SK-N-SH (cell line): Measurements from ENCODE around the gene CDH18. TPM values are rescaled to one million over a fixed set of nuclear protein-coding genes. Genes with fewer than 3 reads are reported as not detected.

Experiments used
- CTCF ChIA-PET: fragments of 300-600, 350-600 bp; formaldehyde crosslinking; extraction: SDS; loops from one replicate; lab custom pipeline; 2021; lab: Yijun Ruan, JAX
- POLR2A ChIA-PET: fragments of 350-600 bp; sonication (Branson Sonifier 250); formaldehyde crosslinking; extraction: SDS; loops from one replicate; lab custom pipeline; 2020; ENCODE audit warnings: antibody characterized with exemption, inconsistent platforms; lab: Yijun Ruan, JAX
- DNase-seq: peaks from one replicate; pipeline ENCODE4 v3.0.0; 2012
- H2AFZ ChIP-seq: fragments of 200-600 bp; sonication (generic); 2 replicates; pipeline ENCODE4 v1.8.1; 2016; ENCODE audit warnings: antibody characterized with exemption, mild to moderate bottlenecking, low read depth
- H3F3A ChIP-seq: fragments of 200-600 bp; sonication (generic); replicated peaks from 2 replicates; pipeline ENCODE3; 2016; ENCODE audit warnings: antibody characterized with exemption, mild to moderate bottlenecking; ENCODE audit not compliant: insufficient read depth
- H3K27ac ChIP-seq, 2 experiments: fragments of 200-500 bp in 1 of 2; fragments of 200-600 bp in 1 of 2; sonication (Bioruptor generic) in 1 of 2; sonication (generic), shearing (Covaris generic) in 1 of 2; 2 replicates each; pipeline versions ENCODE4 v1.5.1 to v1.6.1; 2014 to 2016; ENCODE audit warnings: low read depth in 2 of 2, inconsistent platforms in 1 of 2, low read length in 1 of 2, mild to moderate bottlenecking in 1 of 2, mixed read lengths in 1 of 2
- H3K27me3 ChIP-seq: fragments of 200-600 bp; sonication (generic), shearing (Covaris generic); 2 replicates; pipeline ENCODE4 v1.6.1; 2016; ENCODE audit warnings: mixed run types; ENCODE audit not compliant: insufficient read depth
- H3K36me3 ChIP-seq, 2 experiments: fragments of 200-500 bp in 1 of 2; fragments of 200-600 bp in 1 of 2; sonication (Bioruptor generic) in 1 of 2; sonication (generic) in 1 of 2; replicated peaks in 1 of 2; 2 replicates each; pipeline versions ENCODE3 to v1.5.1; 2014 to 2016; ENCODE audit warnings: low read length in 1 of 2, mild to moderate bottlenecking in 1 of 2; ENCODE audit not compliant: insufficient read depth in 2 of 2, control insufficient read depth in 1 of 2
- H3K4me1 ChIP-seq, 2 experiments: fragments of 200-500 bp in 1 of 2; fragments of 200-600 bp in 1 of 2; sonication (Bioruptor generic) in 1 of 2; sonication (generic), shearing (Covaris generic) in 1 of 2; 2 replicates each; pipeline versions ENCODE4 v1.5.1 to v1.6.1; 2014 to 2016; ENCODE audit warnings: low read depth in 1 of 2, low read length in 1 of 2, mixed run types in 1 of 2; ENCODE audit not compliant: insufficient read depth in 2 of 2, control insufficient read depth in 1 of 2
- H3K4me2 ChIP-seq: fragments of 200-600 bp; sonication (generic), shearing (Covaris generic); 2 replicates; pipeline ENCODE4 v1.6.1; 2017; ENCODE audit warnings: mixed run types
- H3K4me3 ChIP-seq, 2 experiments: fragments of 200-500 bp in 1 of 2; fragments of 200-600 bp in 1 of 2; sonication (Bioruptor generic) in 1 of 2; sonication (generic), shearing (Covaris generic) in 1 of 2; 2 replicates each; pipeline versions ENCODE4 v1.5.1 to v1.8.1; 2014 to 2016; ENCODE audit warnings: low read depth in 2 of 2, inconsistent platforms in 1 of 2, low read length in 1 of 2, mild to moderate bottlenecking in 1 of 2, mixed read lengths in 1 of 2, moderate library complexity in 1 of 2
- H3K79me2 ChIP-seq: fragments of 200-600 bp; sonication (generic); 2 replicates; pipeline ENCODE4 v1.8.1; 2017; ENCODE audit warnings: mild to moderate bottlenecking; ENCODE audit not compliant: insufficient read depth
- H3K9ac ChIP-seq: fragments of 200-600 bp; sonication (generic); 2 replicates; pipeline ENCODE4 v1.6.1; 2017; ENCODE audit warnings: mixed run types
- H3K9me2 ChIP-seq: fragments of 200-600 bp; sonication (generic); 2 replicates; pipeline ENCODE4 v1.6.1; 2017; ENCODE audit warnings: mixed run types
- H3K9me3 ChIP-seq: fragments of 200-600 bp; sonication (generic); 2 replicates; pipeline ENCODE4 v1.6.1; 2017; ENCODE audit warnings: mixed run types, mild to moderate bottlenecking, moderate library complexity
- H4K20me1 ChIP-seq: fragments of 200-600 bp; sonication (generic); 2 replicates; pipeline ENCODE4 v1.6.1; 2017; ENCODE audit warnings: mild to moderate bottlenecking, mixed run types; ENCODE audit not compliant: insufficient read depth
- GATA2 ChIP-seq: sonication (generic); formaldehyde crosslinking; IDR thresholded peaks from 2 replicates; pipeline ENCODE4 v1.5.0; 2020; ENCODE audit warnings: mild to moderate bottlenecking, missing genetic modification reagents
- WGBS: methylation state at CpG from one replicate; pipeline ENCODE4 v1.1.6; 2017; ENCODE audit warnings: low lambda C conversion rate; 5-methylcytosine and 5-hydroxymethylcytosine counted together
- polyA plus RNA-seq, 3 experiments: library from polyadenylated mRNA; depleted of rRNA; stranded (reverse); fragments of >200 nt; gene quantifications; 2 replicates each; pipeline ENCODE4 v1.2.3, GENCODE V29; 2012

CDH18 gene
- polyA plus RNA-seq, 1 of the 3 experiments (the other 2 are of a cell fraction) = 6.0 TPM

DNA sequence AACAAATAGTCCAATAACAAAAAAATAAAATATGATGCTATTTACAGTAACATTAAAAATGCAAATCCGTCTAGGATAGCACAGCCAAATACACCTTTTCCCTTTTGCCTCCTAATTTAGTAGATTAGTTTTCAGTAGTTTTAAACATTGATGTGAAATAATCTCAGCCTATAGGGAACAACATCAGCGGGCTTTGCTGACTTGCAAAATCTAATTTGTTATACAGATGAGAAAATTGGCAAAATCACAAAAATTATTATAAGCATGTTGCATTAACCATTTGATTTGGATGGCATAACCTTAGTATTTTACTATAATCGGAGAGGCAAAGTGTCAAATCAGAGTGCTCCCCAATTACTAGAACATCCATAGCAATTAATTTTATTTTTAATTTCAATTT is 563.5 kb downstream of the CDH18 start:
- Histone ChIP-seq H4K20me1 (no peaks in the 10 kb centered on the region), H3K4me1 (no peaks in the 10 kb centered on the region), H3K9me2 (no peaks in the 10 kb centered on the region; the same call in 1 of the 2 replicates), H3K36me3 (no peaks in the 10 kb centered on the region), H3F3A (no peaks in the 10 kb centered on the region), H3K79me2 (no peaks in the 10 kb centered on the region), H3K9ac (no peak overlapping the region), H3K27ac (no peak overlapping the region), H3K9me3 (no peaks in the 10 kb centered on the region; the same call in 1 of the 2 replicates), H3K4me3 (no peak overlapping the region), H2AFZ (no peak overlapping the region), H3K4me2 (no peak overlapping the region), H3K27me3 (no peaks in the 10 kb centered on the region)
- WGBS = 21% methylated on average over 3 of the region's 3 CpGs
- DNase-seq = no peak
- ChIA-PET CTCF (no interaction called here), POLR2A (interaction anchor here (0.6 kb wide), 1 partner anchor 667 kb away, joined by 4 read pairs; no protein-coding TSS in a partner anchor)
- no peak for TF ChIP-seq GATA2 (CRISPR knock-in tag)
